ENCODE measurements around the gene POU2F3. TPM values are rescaled to one million over a fixed set of nuclear protein-coding genes. Genes with fewer than 3 reads are reported as not detected.

The POU2F3 gene
- total RNA-seq, 2 donors from 2014 or later: 0.77 to 1.5 TPM

GRCh38 chr11:120305286-120305685 is 65.3 kb downstream of the POU2F3 start:
- DNase-seq: peak; percentile 77
- no peaks in the 10 kb centered on the region for H3K9me3 ChIP-seq
- intact Hi-C loops (cut with DNase I): no loop called here
- H3K4me1 ChIP-seq: no peaks in the 10 kb centered on the region
- H3K27me3 ChIP-seq: no peaks in the 10 kb centered on the region
- H3K9ac ChIP-seq (ENCODE audit: low read depth in 2 of 2, low read length in 2 of 2): no peak overlapping the region
- H3K4me3 ChIP-seq: no peak overlapping the region
- no peak for TF ChIP-seq CTCF (IDR thresholded peaks at IDR 0.05)
- no peaks in the 10 kb centered on the region for H3K36me3 ChIP-seq
- H3K27ac ChIP-seq: peak overlapping the region; percentile 55

GRCh38 chr11:120306519-120307242 is 66.7 kb downstream of the POU2F3 start:
- Histone ChIP-seq H3K4me1 (peaks cover 3% of the 10 kb centered on the region), H3K27me3 (no peaks in the 10 kb centered on the region), H3K9ac (ENCODE audit: low read depth in 2 of 2, low read length in 2 of 2) (no peak overlapping the region), H3K4me3 (no peak overlapping the region), H3K27ac (no peak overlapping the region), H3K9me3 (no peaks in the 10 kb centered on the region), H3K36me3 (no peaks in the 10 kb centered on the region)
- no peak for TF ChIP-seq CTCF (IDR thresholded peaks at IDR 0.05)
- peak; percentile 76 for DNase-seq
- intact Hi-C loops (cut with DNase I): no loop called here

- H3K9me3 ChIP-seq: no peaks in the 10 kb centered on the region
- H3K4me3 ChIP-seq: no peak overlapping the region
- DNase-seq: no peak
- H3K4me1 ChIP-seq: peaks cover 3% of the 10 kb centered on the region
- no peak overlapping the region for H3K27ac ChIP-seq
- no peak for TF ChIP-seq CTCF (IDR thresholded peaks at IDR 0.05)
- no peaks in the 10 kb centered on the region for H3K36me3 ChIP-seq
- H3K27me3 ChIP-seq: no peaks in the 10 kb centered on the region
- no peak overlapping the region for H3K9ac ChIP-seq (ENCODE audit: low read depth in 2 of 2, low read length in 2 of 2)
- intact Hi-C loops (cut with DNase I): no loop called here
Measured at GRCh38 chr11:120307476-120307875, 67.5 kb downstream of the POU2F3 start.

GRCh38 chr11:120308081-120308480 is 68.1 kb downstream of the POU2F3 start:
- DNase-seq: no peak
- Histone ChIP-seq H3K4me1 (peaks cover 3% of the 10 kb centered on the region), H3K27ac (no peak overlapping the region), H3K9ac (ENCODE audit: low read depth in 2 of 2, low read length in 2 of 2) (no peak overlapping the region), H3K27me3 (no peaks in the 10 kb centered on the region), H3K9me3 (no peaks in the 10 kb centered on the region), H3K4me3 (no peak overlapping the region), H3K36me3 (no peaks in the 10 kb centered on the region)
- no peak for TF ChIP-seq CTCF (IDR thresholded peaks at IDR 0.05)
- intact Hi-C loops (cut with DNase I): no loop called here

- Histone ChIP-seq H3K4me1 (peaks cover 3% of the 10 kb centered on the region), H3K27me3 (no peaks in the 10 kb centered on the region), H3K27ac (peak overlapping the region; percentile 3), H3K4me3 (no peak overlapping the region), H3K9me3 (no peaks in the 10 kb centered on the region), H3K9ac (ENCODE audit: low read depth in 2 of 2, low read length in 2 of 2) (peak overlapping the region in 1 of 2 donors; percentile 8), H3K36me3 (no peaks in the 10 kb centered on the region)
- TF ChIP-seq CTCF (IDR thresholded peaks at IDR 0.05): no peak
- intact Hi-C loops (cut with DNase I): no loop called here
- DNase-seq: peak; percentile 74
Measured at GRCh38 chr11:120310870-120311269, 70.9 kb downstream of the POU2F3 start.
